Brain microvascular endothelial cell (primary cell): ENCODE results near the gene AP2A1.

Source experiments
- DNase-seq: peaks from one replicate; pipeline ENCODE4 v3.0.0-alpha.2; 2020
- H3K27ac ChIP-seq: fragments of 250-450 bp; sonication (Bioruptor Pico); 2 replicates; pipeline ENCODE4 v1.5.1; 2020; ENCODE audit warnings: mild to moderate bottlenecking, moderate library complexity
- H3K27me3 ChIP-seq: fragments of 250-450 bp; sonication (Bioruptor Pico); replicated peaks from 2 replicates; pipeline ENCODE4 v1.5.1; 2020; ENCODE audit warnings: mild to moderate bottlenecking
- H3K36me3 ChIP-seq: fragments of 250-450 bp; sonication (Bioruptor Pico); replicated peaks from 2 replicates; pipeline ENCODE4 v1.5.1; 2020; ENCODE audit warnings: mild to moderate bottlenecking
- H3K4me3 ChIP-seq: 2 replicates; pipeline ENCODE4 v1.5.1; 2011; ENCODE audit warnings: low read depth, mild to moderate bottlenecking, control low read depth, low read length, moderate library complexity
- CTCF ChIP-seq: IDR thresholded peaks from 2 replicates; pipeline ENCODE4 v1.5.1; 2011; ENCODE audit warnings: low read depth, mild to moderate bottlenecking, moderate library complexity, low read length, control low read depth, inconsistent platforms; ENCODE audit errors: missing control alignments
- in situ Hi-C: cut with HindIII; loops from 2 replicates; pipeline ENCODE4 v1.10.0; 2017; ENCODE audit warnings: low sequenced_read_pairs, low pct_ligation_motif_present

AP2A1 gene

DNA sequence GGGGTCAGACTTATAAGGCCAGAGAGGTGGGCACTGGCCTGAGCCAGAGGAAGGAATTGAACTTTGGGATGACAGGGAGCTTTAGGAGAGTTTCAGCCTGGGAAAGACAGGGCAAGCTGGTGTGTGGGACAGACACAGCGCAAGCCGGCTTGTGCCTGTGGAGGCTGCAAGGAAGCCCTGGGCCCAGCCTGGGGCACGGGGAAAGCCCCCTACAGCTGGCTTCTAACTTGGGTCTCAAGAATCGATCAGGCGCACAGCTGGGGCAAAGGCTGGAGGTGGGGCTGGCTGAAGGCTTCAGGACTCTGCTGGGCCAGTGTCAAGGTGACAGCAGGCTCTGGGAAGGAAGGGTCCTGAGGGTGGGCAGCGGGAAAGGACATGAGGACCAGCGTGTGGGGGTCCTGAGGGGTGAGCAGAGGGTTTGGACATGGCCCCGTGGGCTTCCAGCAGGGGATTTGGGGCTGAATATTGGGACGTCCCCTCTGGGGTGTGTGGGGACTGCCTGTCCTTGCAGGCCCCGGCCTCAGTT lies 87.1 kb downstream of the AP2A1 start:
- peaks cover 37% of the 10 kb centered on the region for H3K36me3 ChIP-seq
- in situ Hi-C loops, result no loop called here

DNA sequence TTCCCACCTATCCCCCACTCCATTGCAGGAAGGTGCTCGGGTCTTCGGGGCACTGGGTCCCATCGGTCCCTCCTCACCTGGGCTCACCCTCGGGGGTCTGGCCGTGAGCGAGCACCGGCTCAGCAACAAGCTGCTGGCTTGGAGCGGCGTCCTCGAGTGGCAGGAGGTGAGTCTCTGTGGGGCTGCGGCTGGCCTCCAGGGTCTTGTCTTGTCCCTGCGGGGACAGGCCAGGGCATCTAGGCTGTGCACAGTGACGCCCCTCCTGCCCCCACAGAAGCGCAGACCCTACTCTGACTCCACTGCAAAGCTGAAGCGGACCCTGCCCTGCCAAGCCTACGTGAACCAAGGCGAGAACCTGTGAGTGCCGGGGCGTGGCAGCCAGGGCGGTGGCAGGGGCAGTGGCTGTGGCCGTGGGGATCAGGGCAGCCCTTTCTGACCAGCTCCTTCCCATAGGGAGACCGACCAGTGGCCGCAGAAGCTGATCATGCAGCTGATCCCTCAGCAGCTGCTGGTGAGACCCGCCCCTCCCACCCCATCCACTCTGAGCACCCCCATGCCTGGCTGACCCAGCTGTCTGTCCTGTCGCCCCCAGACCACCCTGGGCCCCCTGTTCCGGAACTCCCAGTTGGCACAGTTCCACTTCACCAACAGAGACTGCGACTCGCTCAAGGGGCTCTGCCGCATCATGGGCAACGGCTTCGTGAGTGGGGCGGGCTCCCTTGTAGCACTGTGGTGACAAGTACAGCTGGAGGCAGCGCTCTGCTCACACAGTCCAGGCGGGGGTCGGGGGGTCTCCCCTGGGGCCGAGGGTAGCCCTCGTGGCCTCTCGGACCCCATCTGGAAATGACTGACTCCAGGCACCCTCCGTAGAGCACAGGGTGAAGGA lies 87.8 kb downstream of the AP2A1 start:
- in situ Hi-C loops, result no loop called here
- DNase-seq, result no peak

More for the DNA sequence above, 87.1 kb downstream of the AP2A1 start:
- Histone ChIP-seq H3K27ac (no peak overlapping the region), H3K4me3 (no peak overlapping the region), H3K27me3 (no peaks in the 10 kb centered on the region)
- no peak for TF ChIP-seq CTCF
- DNase-seq, result no peak

GRCh38 chr19:49855277-49855675 lies 88.5 kb downstream of the AP2A1 start:
- no peak overlapping the region for H3K27ac ChIP-seq
- no peaks in the 10 kb centered on the region for H3K27me3 ChIP-seq
- no peak for TF ChIP-seq CTCF
- no peak for DNase-seq
- in situ Hi-C loops, result no loop called here
- peaks cover 48% of the 10 kb centered on the region for H3K36me3 ChIP-seq
- no peak overlapping the region for H3K4me3 ChIP-seq

More for the DNA sequence above, 87.8 kb downstream of the AP2A1 start:
- no peak overlapping the region for H3K27ac ChIP-seq
- H3K27me3 ChIP-seq, result no peaks in the 10 kb centered on the region
- H3K36me3 ChIP-seq, result peaks cover 41% of the 10 kb centered on the region
- no peak for TF ChIP-seq CTCF
- H3K4me3 ChIP-seq, result no peak overlapping the region

- DNase-seq, result no peak
- H3K27me3 ChIP-seq, result no peaks in the 10 kb centered on the region
- peaks cover 54% of the 10 kb centered on the region for H3K36me3 ChIP-seq
- no peak overlapping the region for H3K4me3 ChIP-seq
- no peak for TF ChIP-seq CTCF
- H3K27ac ChIP-seq, result no peak overlapping the region
- in situ Hi-C loops, result no loop called here
Measured at GRCh38 chr19:49855676-49856573, 89.1 kb downstream of the AP2A1 start.

GRCh38 chr19:49856574-49857021 lies 89.8 kb downstream of the AP2A1 start:
- no peak for DNase-seq
- no peak overlapping the region for H3K27ac ChIP-seq
- in situ Hi-C loops, result no loop called here
- H3K36me3 ChIP-seq, result peaks cover 60% of the 10 kb centered on the region
- H3K4me3 ChIP-seq, result no peak overlapping the region
- no peaks in the 10 kb centered on the region for H3K27me3 ChIP-seq
- TF ChIP-seq CTCF, result no peak
